M059J (cell line): ENCODE results near the gene EIF4ENIF1. TPM values are rescaled to one million over a fixed set of nuclear protein-coding genes. Genes with fewer than 3 reads are reported as not detected.
"Not testable (repeated sequence)": the region's sequence is repeated elsewhere in the genome, so short reads cannot be mapped to it uniquely, and the experiment has no call there.

Experiments
- DNase-seq: peaks from one replicate; pipeline ENCODE4 v3.0.0-alpha.2; 2012; ENCODE audit warnings: low read depth
- total RNA-seq: library from RNA; depleted of rRNA; stranded (reverse); fragments of >200 nt; shearing (Covaris generic); gene quantifications from 2 replicates; pipeline ENCODE4 v1.2.3, GENCODE V29; 2014; rRNA removed

The EIF4ENIF1 gene, protein sequence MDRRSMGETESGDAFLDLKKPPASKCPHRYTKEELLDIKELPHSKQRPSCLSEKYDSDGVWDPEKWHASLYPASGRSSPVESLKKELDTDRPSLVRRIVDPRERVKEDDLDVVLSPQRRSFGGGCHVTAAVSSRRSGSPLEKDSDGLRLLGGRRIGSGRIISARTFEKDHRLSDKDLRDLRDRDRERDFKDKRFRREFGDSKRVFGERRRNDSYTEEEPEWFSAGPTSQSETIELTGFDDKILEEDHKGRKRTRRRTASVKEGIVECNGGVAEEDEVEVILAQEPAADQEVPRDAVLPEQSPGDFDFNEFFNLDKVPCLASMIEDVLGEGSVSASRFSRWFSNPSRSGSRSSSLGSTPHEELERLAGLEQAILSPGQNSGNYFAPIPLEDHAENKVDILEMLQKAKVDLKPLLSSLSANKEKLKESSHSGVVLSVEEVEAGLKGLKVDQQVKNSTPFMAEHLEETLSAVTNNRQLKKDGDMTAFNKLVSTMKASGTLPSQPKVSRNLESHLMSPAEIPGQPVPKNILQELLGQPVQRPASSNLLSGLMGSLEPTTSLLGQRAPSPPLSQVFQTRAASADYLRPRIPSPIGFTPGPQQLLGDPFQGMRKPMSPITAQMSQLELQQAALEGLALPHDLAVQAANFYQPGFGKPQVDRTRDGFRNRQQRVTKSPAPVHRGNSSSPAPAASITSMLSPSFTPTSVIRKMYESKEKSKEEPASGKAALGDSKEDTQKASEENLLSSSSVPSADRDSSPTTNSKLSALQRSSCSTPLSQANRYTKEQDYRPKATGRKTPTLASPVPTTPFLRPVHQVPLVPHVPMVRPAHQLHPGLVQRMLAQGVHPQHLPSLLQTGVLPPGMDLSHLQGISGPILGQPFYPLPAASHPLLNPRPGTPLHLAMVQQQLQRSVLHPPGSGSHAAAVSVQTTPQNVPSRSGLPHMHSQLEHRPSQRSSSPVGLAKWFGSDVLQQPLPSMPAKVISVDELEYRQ
- total RNA-seq = 5.8 and 7.4 TPM in 2 replicates

- DNase-seq = peak; percentile 74
Measured at GRCh38 chr22:31489632-31490495, at the start of gene EIF4ENIF1. Gene EIF4ENIF1, minus strand, starts transcription at chr22:31489842. Its CDS starts 1,124 bp downstream, at chr22:31488718.

GRCh38 chr22:31538815-31539214, 49.2 kb upstream of the EIF4ENIF1 start:
- no peak for DNase-seq

DNA sequence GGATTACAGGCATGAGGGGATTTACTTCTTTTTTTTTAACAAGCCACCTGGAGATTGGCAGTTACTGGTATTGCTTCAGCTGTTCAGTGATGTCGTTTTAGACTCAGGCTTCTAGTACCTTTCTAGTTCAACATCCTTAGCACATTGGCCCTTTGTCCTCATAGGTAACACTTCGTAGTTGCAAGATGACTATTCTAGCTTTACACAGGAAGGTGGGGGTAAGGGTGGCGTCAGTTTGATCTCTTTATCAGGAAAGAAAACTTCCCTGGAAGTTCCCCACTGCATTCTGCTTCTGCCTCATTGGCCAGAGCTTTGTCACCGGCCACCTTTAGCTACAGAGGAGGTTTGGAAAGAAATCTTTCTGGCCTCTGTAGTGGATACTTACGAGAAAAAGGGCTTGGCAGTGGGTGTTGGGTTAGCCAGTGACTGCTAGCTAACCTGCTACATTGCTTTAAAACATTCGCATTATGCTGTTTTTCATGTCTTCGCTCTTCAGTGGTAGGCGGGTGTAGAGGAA, 47.4 kb upstream of the EIF4ENIF1 start:
- no peak for DNase-seq

DNA sequence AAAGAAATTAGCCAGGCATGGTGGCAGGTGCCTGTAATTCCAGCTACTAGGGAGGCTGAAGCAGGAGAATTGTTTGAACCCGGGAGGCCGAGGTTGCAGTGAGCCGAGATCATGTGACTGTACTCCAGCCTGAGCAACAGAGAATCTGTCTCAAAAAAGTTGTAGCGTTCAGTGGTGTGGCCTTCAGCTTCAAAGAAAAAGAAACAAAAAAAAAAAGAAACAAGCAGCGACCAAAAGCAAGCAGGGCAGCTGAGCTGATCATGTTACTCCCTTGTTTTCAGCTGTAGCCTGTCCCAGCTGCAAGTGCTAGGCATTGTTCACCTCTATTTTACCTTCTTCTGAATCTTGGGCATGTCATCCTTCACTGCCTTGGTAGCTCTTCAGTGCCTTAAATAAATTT, 43.7 kb upstream of the EIF4ENIF1 start:
- no peak for DNase-seq

- DNase-seq = peak; percentile 27
Measured at GRCh38 chr22:31532060-31532459, 42.4 kb upstream of the EIF4ENIF1 start.

GRCh38 chr22:31530823-31531195, 41.2 kb upstream of the EIF4ENIF1 start:
- DNase-seq = no peak

- DNase-seq = no peak
Measured at GRCh38 chr22:31526270-31526669, 36.6 kb upstream of the EIF4ENIF1 start.

DNA sequence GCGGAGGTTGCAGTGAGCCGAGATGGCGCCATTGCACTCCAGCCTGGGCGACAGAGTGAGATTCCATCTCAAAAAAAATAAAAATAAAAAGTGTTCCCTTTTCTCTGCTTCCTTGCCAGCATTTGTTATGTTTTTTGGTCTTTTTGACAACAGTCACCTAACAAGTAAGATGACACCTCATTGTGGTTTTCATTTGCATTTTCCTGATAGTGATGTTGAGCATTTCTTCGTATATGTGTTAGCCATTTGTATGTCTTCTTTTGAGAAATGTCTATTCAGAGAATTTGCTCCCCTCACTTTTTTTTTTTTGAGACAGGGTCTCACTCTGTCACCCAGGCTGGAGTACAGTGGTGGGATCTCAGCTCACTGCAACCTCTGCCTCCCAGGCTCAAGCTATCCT, 34.5 kb upstream of the EIF4ENIF1 start:
- DNase-seq = not testable (repeated sequence)

DNA sequence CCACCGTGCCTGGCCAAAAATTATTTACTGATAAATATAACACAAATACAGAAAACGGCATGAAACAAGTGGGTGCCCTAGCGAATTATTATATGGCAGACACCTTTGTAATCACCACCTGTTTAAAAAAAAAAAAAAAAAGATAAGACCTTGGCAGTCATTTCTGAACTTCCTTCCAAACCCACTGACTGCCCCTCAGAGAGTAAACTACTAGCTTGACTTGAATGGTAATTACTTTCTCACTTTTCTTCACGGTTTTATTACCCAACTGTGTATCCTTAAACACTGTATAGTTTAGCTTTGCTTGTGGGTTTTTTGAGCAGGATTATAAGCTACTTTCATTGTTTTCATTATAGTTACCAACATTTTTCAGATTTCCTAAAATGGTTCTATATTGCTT, 30.4 kb upstream of the EIF4ENIF1 start:
- no peak for DNase-seq

GRCh38 chr22:31509061-31509762, 19.6 kb upstream of the EIF4ENIF1 start:
- no peak for DNase-seq

DNA sequence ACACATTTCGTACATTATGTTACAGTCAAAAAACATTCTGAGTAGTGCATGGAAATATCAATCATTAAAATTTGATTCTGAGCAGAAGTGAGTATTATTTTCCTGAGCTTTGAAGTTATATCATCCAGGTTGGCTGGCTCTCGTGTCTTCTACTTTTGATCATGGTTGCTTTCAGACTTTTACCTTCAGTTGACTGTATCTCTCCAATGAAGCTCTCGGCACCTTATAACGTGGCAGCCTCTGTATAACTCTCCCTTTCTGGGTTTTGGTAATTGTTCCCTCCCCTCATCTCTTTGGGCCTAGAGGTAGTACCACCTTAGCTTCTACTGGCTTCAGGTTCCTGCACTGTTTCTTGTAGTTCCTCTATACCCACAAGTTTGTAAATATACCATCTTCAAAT, 18.9 kb upstream of the EIF4ENIF1 start:
- DNase-seq = no peak

GRCh38 chr22:31507517-31507916, 17.9 kb upstream of the EIF4ENIF1 start:
- not testable (repeated sequence) for DNase-seq

GRCh38 chr22:31504282-31504681, 14.6 kb upstream of the EIF4ENIF1 start:
- DNase-seq = peak; percentile 46

GRCh38 chr22:31503211-31503964, 13.7 kb upstream of the EIF4ENIF1 start:
- no peak for DNase-seq

DNA sequence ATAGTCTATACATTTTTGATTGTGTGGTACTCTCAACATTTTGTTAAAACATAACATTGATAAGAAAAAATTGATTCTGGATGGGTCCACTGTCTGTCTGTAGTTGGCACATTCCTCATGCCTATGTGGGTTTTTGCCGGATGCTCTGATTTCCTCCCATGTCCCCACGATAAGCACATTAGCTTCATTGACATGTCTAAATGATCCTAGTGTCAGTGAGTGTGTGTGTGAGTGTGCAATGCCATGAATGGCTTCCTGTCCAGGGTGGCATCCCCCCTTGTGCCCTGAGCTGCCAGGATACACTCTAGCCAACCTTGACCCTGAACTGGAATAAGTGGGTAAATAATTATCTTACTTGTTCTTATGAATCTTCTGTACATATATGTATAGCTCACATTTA, 12.1 kb upstream of the EIF4ENIF1 start:
- no peak for DNase-seq

- DNase-seq = no peak
Measured at GRCh38 chr22:31497148-31497938, 7.7 kb upstream of the EIF4ENIF1 start.

DNA sequence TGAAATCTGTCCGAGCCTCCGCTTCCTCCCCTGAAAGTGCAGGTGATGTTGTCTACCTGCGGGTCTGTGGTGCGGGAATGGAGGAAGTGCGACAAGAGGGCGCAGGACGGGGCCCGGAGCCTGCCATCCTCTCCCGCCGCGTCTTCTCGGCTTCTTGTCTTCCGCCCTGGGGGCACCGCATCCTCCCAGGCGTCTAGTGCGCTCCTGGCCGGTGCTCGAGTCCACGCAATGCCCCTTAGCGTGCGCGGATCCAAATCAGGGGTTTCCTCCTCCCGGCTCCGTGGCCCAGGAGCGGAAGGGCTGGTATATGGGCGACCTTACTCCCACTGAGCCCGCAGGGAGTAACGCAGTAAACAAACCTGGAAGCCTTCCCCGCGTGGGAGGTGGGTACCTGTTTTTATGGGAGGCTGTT, 7.1 kb upstream of the EIF4ENIF1 start:
- peak; percentile 32 for DNase-seq

- peak; percentile 82 for DNase-seq
Measured at GRCh38 chr22:31496007-31496734, 6.5 kb upstream of the EIF4ENIF1 start, which contains the start of gene SFI1. Gene SFI1, plus strand, starts transcription at chr22:31496536. Its CDS starts 11,749 bp downstream, at chr22:31508285.
